Activated gamma-delta T cell treated with Interleukin-2 at 50 U/mL for 16 hours (primary cell): ENCODE measurements around the gene IFT27.
"Not testable (repeated sequence)": the region's sequence is repeated elsewhere in the genome, so short reads cannot be mapped to it uniquely, and the experiment has no call there.

ENCODE experiments used
- DNase-seq: peaks from one replicate; pipeline ENCODE4 v3.0.0-alpha.2; 2020

The IFT27 gene

GRCh38 chr22:36764641-36765040 is 11.3 kb downstream of the IFT27 start:
- DNase-seq: no peak

DNA sequence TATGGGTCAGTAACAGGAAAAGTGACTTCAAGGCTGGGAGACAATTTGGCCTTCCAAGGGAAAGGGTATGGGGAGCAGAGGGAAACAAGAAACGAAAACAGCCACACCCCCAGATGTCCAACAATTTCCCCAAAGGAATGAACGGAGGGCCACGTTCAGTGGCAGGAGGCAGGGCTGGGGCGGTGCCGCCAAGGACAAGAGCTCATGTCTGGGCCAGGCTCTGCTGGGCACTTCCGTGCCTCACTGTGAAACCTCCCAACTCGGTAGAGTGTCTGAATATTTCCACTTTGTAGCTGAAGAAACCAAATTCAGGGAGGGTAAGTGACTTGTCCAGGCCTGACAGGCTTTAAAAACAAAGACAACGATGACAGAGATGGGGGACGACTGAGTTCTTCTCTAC is 11.9 kb downstream of the IFT27 start:
- DNase-seq: no peak

- no peak for DNase-seq
These were observed 12.3 kb downstream of the IFT27 start for GRCh38 chr22:36763576-36763975.

- DNase-seq: no peak
These were observed 13.1 kb downstream of the IFT27 start for GRCh38 chr22:36762687-36763260.

DNA sequence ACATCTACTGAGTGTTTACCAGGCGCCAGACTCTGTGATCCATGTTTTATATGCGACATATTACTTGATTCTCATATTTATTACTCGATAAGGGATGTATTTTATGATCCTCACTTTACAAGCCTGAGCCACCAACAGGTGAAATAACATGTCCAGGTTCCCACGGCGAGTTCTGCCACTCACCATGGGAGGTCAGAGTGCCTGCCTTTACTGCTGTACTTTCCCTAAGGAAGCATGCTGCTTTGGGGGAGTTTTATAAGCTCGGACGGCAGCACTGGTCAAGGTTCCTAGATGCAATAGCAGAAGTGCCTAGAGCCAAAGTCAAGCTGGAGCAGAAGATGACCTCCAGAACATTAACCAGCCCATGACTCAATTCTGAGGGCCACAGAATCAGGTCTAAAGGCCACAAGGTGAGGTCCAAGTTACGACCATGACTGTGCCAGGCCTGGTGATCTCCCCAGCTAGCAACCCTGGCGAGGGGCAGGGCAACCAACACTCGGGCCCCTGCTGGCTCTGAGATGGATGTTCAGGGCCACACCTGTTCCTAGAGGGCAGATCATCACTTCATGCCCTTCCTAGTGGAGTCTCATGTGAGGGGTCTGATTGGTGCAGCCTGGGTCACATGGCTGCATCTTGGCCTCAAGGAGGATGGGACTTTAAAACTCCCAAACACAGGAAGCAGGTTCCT is 14.2 kb downstream of the IFT27 start:
- no peak for DNase-seq

- no peak for DNase-seq
These were observed 15.1 kb downstream of the IFT27 start for GRCh38 chr22:36760786-36761185.

DNA sequence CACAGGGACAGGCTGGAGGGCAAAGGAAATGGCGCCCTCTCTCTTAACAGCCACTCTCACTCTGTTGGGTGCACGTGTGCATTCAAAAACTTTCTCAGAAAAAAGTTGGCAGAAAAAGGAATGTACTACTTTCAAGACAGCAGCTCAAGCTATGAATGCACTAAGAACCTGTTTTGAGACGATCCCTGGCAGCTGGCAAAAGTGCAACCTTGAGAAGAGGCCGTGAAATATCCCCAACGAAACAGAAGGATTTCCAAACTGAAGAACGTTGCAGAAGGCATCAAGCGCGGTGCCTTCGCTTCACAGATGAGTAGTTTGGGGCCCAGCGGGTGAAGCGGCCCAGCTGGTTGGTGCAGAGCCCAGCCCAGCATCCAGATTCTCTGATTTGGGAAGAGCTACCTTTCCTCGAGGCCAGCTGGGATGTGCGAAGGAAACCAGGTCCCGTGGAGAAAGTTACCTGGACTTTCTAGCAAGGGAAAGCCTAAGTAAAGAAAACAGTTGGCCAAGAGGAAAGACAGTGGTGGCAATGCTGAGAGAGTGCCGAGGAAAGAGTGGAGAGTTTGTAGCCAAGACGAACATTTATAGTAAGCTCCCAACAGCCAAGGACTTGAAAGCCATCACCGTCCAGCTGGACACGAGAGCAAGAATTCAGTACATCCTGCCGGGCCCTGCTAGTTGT is 16.3 kb downstream of the IFT27 start:
- DNase-seq: no peak

- no peak for DNase-seq
These were observed 17.1 kb downstream of the IFT27 start for GRCh38 chr22:36758792-36759271.

DNA sequence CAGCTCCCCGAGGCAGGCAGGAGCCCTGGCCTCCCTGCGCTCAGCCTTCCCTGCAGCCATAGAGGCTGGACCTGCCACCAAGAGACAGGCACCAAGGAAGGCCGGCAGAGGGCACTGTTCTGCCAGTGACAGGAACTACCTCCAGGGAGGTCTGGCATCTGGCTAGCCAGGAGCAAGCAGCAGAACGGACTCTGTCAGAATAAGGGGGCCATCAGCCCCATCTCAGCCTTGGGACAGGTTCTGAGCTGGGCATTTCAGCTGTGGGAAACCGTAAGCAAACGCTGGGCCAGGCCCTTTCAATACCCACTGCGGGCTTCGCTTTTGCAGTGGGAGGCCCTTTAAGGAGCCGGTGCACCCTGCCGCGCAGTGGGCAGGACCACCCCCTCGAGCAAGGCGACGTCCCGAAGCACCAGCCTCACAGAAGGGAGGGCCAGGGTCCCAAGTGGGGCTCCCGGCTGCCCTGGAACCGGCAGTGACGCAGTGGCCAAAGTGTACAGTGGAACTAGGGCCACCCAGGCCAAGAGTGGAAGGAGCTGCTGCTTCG is 18.2 kb downstream of the IFT27 start:
- DNase-seq: peak; percentile 72

- no peak for DNase-seq
These were observed 18.9 kb downstream of the IFT27 start for GRCh38 chr22:36756746-36757655.

GRCh38 chr22:36756031-36756430 is 19.9 kb downstream of the IFT27 start:
- no peak for DNase-seq

DNA sequence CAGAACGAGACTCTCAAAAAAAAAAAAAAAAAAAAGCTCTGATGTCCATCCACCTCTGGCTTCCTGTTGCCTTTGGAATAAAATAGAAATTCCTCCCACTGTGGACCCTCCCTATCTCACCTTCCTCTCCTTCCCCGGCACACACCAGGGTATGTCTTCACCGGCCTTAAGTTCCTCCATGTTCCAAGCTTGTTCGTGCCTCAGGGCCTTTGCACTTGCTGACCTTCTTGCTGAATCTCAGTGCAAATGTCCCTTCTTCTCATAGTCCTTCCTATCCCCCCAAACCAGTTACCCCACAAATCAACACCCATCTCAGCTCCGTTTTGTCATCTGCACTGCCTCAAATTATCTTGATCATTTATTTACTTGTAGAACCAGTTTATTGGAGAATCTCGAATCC is 20.6 kb downstream of the IFT27 start:
- DNase-seq: no peak

- DNase-seq: not testable (repeated sequence)
These were observed 21.0 kb downstream of the IFT27 start for GRCh38 chr22:36754881-36755280.

GRCh38 chr22:36753916-36754315 is 22.0 kb downstream of the IFT27 start:
- no peak for DNase-seq

DNA sequence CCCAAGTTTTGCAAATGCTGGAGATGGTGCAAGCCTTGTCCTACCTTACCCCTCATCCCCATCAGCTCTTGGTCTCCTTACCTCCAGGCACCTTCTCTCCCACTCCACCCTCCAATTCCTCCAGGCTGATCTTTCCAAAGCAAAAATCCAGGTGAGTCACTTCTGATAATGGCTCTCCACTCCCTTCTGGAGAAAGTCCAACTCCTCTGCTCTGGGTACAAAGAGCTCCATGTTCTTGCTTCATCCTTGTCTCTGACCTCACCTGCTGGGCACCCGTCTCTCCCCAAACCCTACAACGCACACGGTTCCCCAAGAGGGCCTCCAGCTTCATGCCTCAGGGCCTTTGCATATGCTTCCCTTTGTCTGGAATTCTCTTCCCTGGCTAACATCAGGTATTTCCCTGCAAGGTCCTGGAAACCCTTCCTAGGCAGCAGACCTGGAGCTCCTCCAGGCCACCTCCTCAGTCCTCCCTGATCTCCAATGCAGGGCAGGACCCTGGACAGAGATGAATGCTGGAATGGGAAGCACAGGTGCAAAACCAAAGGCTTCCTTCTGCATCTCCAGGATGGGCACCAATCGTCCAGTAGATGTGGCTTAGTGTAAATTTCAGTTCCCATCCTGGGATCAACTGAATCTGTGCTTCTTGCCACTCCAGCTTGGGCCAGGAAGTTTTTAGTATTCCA is 22.7 kb downstream of the IFT27 start:
- no peak for DNase-seq

DNA sequence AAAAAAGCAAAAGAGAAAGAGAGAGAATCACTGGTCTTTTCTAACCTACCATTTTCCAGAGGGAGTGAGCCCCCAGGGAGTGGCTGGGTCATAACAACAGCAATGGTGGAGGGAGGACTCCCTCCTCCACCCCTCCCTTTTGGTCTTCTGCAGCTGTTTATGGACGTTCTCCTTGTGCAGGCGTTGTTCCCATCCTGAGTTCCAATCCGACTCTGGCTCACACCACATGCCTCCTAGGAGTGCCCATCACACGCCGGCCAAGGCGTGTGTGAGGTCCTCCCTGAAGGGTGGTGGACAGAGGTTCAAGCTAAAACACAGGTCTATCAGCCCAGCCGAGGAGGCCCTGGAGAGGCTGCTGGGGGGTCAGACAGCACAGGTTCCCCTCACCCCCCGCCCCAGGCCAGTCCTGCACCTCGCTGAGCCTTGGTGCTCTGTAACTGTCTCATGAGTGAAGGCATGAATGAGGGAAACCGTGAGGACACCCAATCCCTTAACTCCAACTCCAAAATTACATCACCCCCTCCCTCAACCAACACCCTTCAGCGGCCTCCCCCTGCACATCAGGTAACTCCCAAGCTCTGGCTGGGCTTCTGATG is 29.4 kb downstream of the IFT27 start:
- DNase-seq: no peak

DNA sequence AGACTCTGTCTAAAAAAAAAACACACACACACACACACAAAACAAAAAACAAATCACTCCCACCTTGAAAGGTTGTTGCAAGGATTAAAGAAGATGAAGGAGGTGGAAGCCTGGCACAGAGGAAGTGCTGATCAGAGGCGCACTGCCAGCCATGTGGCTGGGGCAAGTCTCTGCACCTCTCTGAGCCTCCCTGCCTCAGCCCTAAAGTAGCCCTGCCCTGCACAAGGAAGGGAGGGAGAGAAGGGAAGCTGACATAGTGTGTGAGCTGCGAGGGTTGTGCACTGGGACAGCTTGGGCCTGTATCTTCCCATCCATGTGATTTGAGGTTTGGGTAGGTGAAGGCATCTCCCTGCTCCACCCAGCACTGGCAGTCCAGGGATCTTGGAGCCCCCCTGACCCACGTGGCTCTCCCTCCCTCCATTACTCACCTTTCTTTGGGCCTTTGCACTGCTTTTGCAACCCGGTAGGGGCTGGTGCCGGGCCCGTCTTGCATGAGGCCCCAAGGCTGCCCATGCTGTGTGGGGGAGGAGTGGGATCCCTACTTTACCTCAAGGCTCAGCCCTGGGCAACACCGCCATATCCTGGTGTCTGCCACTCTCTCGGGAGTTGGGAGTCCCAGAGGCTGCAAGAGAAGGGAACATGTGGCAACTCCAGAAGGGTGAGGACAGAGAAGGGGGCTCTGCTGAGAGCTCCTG is 30.5 kb downstream of the IFT27 start:
- no peak for DNase-seq

- no peak for DNase-seq
These were observed 31.1 kb downstream of the IFT27 start for GRCh38 chr22:36744791-36745190.

- DNase-seq: no peak
These were observed 31.5 kb downstream of the IFT27 start for GRCh38 chr22:36744413-36744765.

GRCh38 chr22:36743591-36744412 is 32.1 kb downstream of the IFT27 start:
- DNase-seq: no peak
